ENCODE data around the gene MFN2.

MFN2 gene

GRCh38 chr1:11979028-11979850, 1.0 kb upstream of the MFN2 start:
- H3K9me3 ChIP-seq (ENCODE audit: control insufficient read depth, low read length): no peaks in the 10 kb centered on the region
- peaks cover 19% of the 10 kb centered on the region for H3K36me3 ChIP-seq (ENCODE audit: control insufficient read depth, insufficient read depth, low read length)
- peak overlapping the region; percentile 97 for H3K27ac ChIP-seq (ENCODE audit: insufficient read depth, low read length, poor library complexity, severe bottlenecking)
- no peaks in the 10 kb centered on the region for H3K27me3 ChIP-seq (replicated peaks; ENCODE audit: control insufficient read depth, insufficient read depth, low read length, poor library complexity, severe bottlenecking)
- H3K4me1 ChIP-seq (ENCODE audit: control insufficient read depth, insufficient read depth, low read length, poor library complexity, severe bottlenecking): peaks cover 8% of the 10 kb centered on the region
- peak overlapping the region; percentile 91 for H3K4me3 ChIP-seq (ENCODE audit: insufficient read depth, low read depth, low read length, poor library complexity, severe bottlenecking)
- no peak for DNase-seq

GRCh38 chr1:11980676-11980972, 380 bp downstream of the MFN2 start:
- peaks cover 8% of the 10 kb centered on the region for H3K4me1 ChIP-seq (ENCODE audit: control insufficient read depth, insufficient read depth, low read length, poor library complexity, severe bottlenecking)
- no peaks in the 10 kb centered on the region for H3K9me3 ChIP-seq (ENCODE audit: control insufficient read depth, low read length)
- H3K4me3 ChIP-seq (ENCODE audit: insufficient read depth, low read depth, low read length, poor library complexity, severe bottlenecking): peak overlapping the region; percentile 91
- DNase-seq: no peak
- H3K27me3 ChIP-seq (replicated peaks; ENCODE audit: control insufficient read depth, insufficient read depth, low read length, poor library complexity, severe bottlenecking): no peaks in the 10 kb centered on the region
- H3K27ac ChIP-seq (ENCODE audit: insufficient read depth, low read length, poor library complexity, severe bottlenecking): peak overlapping the region; percentile 97
- H3K36me3 ChIP-seq (ENCODE audit: control insufficient read depth, insufficient read depth, low read length): peaks cover 31% of the 10 kb centered on the region

DNA sequence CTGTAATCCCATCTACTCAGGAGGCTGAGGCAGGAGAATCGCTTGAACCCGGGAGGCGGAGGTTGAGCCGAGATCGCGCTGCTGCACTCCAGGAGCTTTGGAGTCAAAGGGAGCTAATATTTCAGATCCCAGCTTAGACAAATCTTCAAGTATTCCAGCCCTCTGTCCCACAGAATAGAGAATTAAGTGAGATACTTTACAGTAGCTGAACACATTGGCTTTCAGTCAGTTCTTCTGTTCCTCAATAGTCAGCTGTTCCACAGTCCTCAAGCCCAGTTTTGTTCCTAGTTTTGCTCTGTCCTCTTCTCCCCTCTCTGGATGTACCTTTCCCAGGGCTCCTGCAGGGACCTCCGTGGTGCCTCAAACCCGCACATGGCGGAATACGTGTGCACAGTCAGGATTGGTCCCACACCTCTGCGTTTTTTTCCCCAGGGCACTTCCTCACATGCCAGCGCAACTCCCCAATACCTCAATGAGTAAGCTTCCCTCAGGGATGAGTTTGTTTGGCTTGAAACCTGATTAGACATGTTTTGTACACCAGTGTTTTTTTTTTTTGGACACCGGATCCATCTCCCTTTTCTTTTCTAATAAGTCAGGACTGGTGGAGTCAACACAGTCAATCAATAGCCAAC, 1.2 kb downstream of the MFN2 start:
- Histone ChIP-seq H3K27me3 (replicated peaks; ENCODE audit: control insufficient read depth, insufficient read depth, low read length, poor library complexity, severe bottlenecking) (no peaks in the 10 kb centered on the region), H3K27ac (ENCODE audit: insufficient read depth, low read length, poor library complexity, severe bottlenecking) (no peak overlapping the region), H3K4me3 (ENCODE audit: insufficient read depth, low read depth, low read length, poor library complexity, severe bottlenecking) (no peak overlapping the region), H3K9me3 (ENCODE audit: control insufficient read depth, low read length) (no peaks in the 10 kb centered on the region), H3K4me1 (ENCODE audit: control insufficient read depth, insufficient read depth, low read length, poor library complexity, severe bottlenecking) (peaks cover 8% of the 10 kb centered on the region), H3K36me3 (ENCODE audit: control insufficient read depth, insufficient read depth, low read length) (peaks cover 38% of the 10 kb centered on the region)
- DNase-seq: no peak

DNA sequence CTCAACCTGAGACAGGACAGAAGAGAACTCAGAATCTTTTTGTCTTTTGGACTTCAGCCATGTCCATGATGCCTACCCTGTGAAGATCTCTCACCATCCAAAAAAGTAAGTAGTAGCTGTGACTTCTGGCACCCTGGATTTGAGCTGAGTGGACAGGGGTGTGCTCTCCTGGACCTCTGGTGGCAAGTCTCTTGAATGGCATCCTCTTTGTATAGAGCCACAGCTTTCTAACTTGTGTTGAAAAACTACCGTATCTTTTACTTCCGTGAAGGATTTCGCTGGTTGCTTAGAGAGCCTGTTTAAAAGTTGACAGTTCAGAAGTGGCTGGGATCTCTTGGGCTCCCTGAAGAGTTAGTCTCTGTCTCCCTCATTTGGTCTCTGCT, 1.8 kb downstream of the MFN2 start:
- H3K27ac ChIP-seq (ENCODE audit: insufficient read depth, low read length, poor library complexity, severe bottlenecking): no peak overlapping the region
- no peaks in the 10 kb centered on the region for H3K9me3 ChIP-seq (ENCODE audit: control insufficient read depth, low read length)
- no peak for DNase-seq
- no peaks in the 10 kb centered on the region for H3K27me3 ChIP-seq (replicated peaks; ENCODE audit: control insufficient read depth, insufficient read depth, low read length, poor library complexity, severe bottlenecking)
- H3K4me1 ChIP-seq (ENCODE audit: control insufficient read depth, insufficient read depth, low read length, poor library complexity, severe bottlenecking): peaks cover 8% of the 10 kb centered on the region
- H3K36me3 ChIP-seq (ENCODE audit: control insufficient read depth, insufficient read depth, low read length): peaks cover 38% of the 10 kb centered on the region
- no peak overlapping the region for H3K4me3 ChIP-seq (ENCODE audit: insufficient read depth, low read depth, low read length, poor library complexity, severe bottlenecking)

- H3K9me3 ChIP-seq (ENCODE audit: control insufficient read depth, low read length): no peaks in the 10 kb centered on the region
- H3K27ac ChIP-seq (ENCODE audit: insufficient read depth, low read length, poor library complexity, severe bottlenecking): no peak overlapping the region
- H3K4me1 ChIP-seq (ENCODE audit: control insufficient read depth, insufficient read depth, low read length, poor library complexity, severe bottlenecking): peaks cover 8% of the 10 kb centered on the region
- H3K36me3 ChIP-seq (ENCODE audit: control insufficient read depth, insufficient read depth, low read length): peaks cover 41% of the 10 kb centered on the region
- no peaks in the 10 kb centered on the region for H3K27me3 ChIP-seq (replicated peaks; ENCODE audit: control insufficient read depth, insufficient read depth, low read length, poor library complexity, severe bottlenecking)
- DNase-seq: no peak
- no peak overlapping the region for H3K4me3 ChIP-seq (ENCODE audit: insufficient read depth, low read depth, low read length, poor library complexity, severe bottlenecking)
Measured at GRCh38 chr1:11984121-11984520, 3.9 kb downstream of the MFN2 start.

DNA sequence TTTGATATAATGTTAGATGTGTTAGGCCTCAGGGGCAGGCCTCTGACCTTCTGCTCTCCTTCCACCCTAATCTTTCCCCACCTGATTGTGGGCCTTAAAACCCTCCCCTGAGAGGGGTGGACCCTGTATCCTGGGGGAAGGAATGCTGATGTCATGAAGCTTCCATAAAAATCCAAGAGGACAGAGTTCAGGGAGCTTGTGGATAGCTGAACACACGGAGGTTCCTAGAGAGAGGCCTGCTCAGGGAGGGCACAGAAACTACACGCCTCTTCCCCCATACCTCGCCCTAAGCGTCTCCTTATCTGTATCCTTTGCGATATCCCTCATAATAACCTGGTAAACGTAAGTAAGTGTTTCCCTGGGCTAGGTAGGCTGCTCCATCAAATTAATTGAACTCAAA, 4.3 kb downstream of the MFN2 start:
- no peak for DNase-seq
- Histone ChIP-seq H3K4me1 (ENCODE audit: control insufficient read depth, insufficient read depth, low read length, poor library complexity, severe bottlenecking) (peaks cover 8% of the 10 kb centered on the region), H3K9me3 (ENCODE audit: control insufficient read depth, low read length) (no peaks in the 10 kb centered on the region), H3K27ac (ENCODE audit: insufficient read depth, low read length, poor library complexity, severe bottlenecking) (no peak overlapping the region), H3K27me3 (replicated peaks; ENCODE audit: control insufficient read depth, insufficient read depth, low read length, poor library complexity, severe bottlenecking) (no peaks in the 10 kb centered on the region), H3K4me3 (ENCODE audit: insufficient read depth, low read depth, low read length, poor library complexity, severe bottlenecking) (no peak overlapping the region), H3K36me3 (ENCODE audit: control insufficient read depth, insufficient read depth, low read length) (peaks cover 45% of the 10 kb centered on the region)

- DNase-seq: no peak
- Histone ChIP-seq H3K36me3 (ENCODE audit: control insufficient read depth, insufficient read depth, low read length) (peaks cover 51% of the 10 kb centered on the region), H3K4me3 (ENCODE audit: insufficient read depth, low read depth, low read length, poor library complexity, severe bottlenecking) (no peak overlapping the region), H3K27ac (ENCODE audit: insufficient read depth, low read length, poor library complexity, severe bottlenecking) (no peak overlapping the region), H3K4me1 (ENCODE audit: control insufficient read depth, insufficient read depth, low read length, poor library complexity, severe bottlenecking) (peaks cover 8% of the 10 kb centered on the region), H3K9me3 (ENCODE audit: control insufficient read depth, low read length) (no peaks in the 10 kb centered on the region), H3K27me3 (replicated peaks; ENCODE audit: control insufficient read depth, insufficient read depth, low read length, poor library complexity, severe bottlenecking) (no peaks in the 10 kb centered on the region)
Measured at GRCh38 chr1:11985171-11985570, 4.9 kb downstream of the MFN2 start.

GRCh38 chr1:11985851-11986250, 5.6 kb downstream of the MFN2 start:
- no peak overlapping the region for H3K4me3 ChIP-seq (ENCODE audit: insufficient read depth, low read depth, low read length, poor library complexity, severe bottlenecking)
- no peak for DNase-seq
- peaks cover 58% of the 10 kb centered on the region for H3K36me3 ChIP-seq (ENCODE audit: control insufficient read depth, insufficient read depth, low read length)
- no peaks in the 10 kb centered on the region for H3K27me3 ChIP-seq (replicated peaks; ENCODE audit: control insufficient read depth, insufficient read depth, low read length, poor library complexity, severe bottlenecking)
- no peaks in the 10 kb centered on the region for H3K9me3 ChIP-seq (ENCODE audit: control insufficient read depth, low read length)
- H3K4me1 ChIP-seq (ENCODE audit: control insufficient read depth, insufficient read depth, low read length, poor library complexity, severe bottlenecking): peaks cover 4% of the 10 kb centered on the region
- no peak overlapping the region for H3K27ac ChIP-seq (ENCODE audit: insufficient read depth, low read length, poor library complexity, severe bottlenecking)

GRCh38 chr1:11989669-11990068, 9.4 kb downstream of the MFN2 start:
- no peak for DNase-seq
- Histone ChIP-seq H3K36me3 (ENCODE audit: control insufficient read depth, insufficient read depth, low read length) (peaks cover 60% of the 10 kb centered on the region), H3K4me1 (ENCODE audit: control insufficient read depth, insufficient read depth, low read length, poor library complexity, severe bottlenecking) (no peaks in the 10 kb centered on the region)

DNA sequence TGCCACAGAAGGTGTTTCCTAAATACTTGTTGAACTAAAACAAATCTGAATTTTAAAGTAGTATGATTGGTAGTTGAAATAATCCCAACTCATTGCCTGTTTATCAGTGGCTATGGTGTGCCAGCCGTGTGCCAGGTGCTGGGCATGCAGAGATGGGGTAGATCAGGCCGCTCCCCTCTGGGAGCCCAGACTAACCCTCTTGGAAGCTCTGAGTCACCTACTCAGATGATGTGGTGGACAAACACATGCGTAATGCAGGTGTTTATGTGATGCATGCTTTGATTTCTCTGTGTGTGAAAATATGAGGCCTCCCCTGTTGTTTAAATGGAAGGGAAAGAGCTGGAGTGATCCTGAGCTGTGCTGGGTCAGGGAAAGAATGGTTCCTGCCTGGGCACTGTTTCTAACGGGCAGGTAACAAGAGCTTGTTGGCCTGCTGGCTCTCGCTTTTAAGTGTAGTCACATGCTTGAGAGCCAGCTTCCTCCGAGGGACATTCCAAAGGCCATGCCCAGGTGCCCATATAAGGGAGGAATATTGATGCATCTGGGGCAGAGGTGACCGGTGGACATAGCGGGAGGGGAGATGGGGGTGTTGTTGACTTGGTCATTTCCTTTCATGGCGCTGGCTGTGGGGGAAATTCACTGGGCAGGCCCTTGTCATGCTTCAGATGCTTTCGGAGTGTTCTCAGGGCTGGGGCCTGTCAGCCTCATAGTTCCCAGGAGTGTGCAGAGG, 10.2 kb downstream of the MFN2 start:
- Histone ChIP-seq H3K9me3 (ENCODE audit: control insufficient read depth, low read length) (no peaks in the 10 kb centered on the region), H3K4me3 (ENCODE audit: insufficient read depth, low read depth, low read length, poor library complexity, severe bottlenecking) (no peak overlapping the region), H3K27ac (ENCODE audit: insufficient read depth, low read length, poor library complexity, severe bottlenecking) (no peak overlapping the region), H3K27me3 (replicated peaks; ENCODE audit: control insufficient read depth, insufficient read depth, low read length, poor library complexity, severe bottlenecking) (no peaks in the 10 kb centered on the region), H3K36me3 (ENCODE audit: control insufficient read depth, insufficient read depth, low read length) (peaks cover 60% of the 10 kb centered on the region), H3K4me1 (ENCODE audit: control insufficient read depth, insufficient read depth, low read length, poor library complexity, severe bottlenecking) (no peaks in the 10 kb centered on the region)
- no peak for DNase-seq

More at GRCh38 chr1:11989669-11990068, 9.4 kb downstream of the MFN2 start:
- Histone ChIP-seq H3K27me3 (replicated peaks; ENCODE audit: control insufficient read depth, insufficient read depth, low read length, poor library complexity, severe bottlenecking) (no peaks in the 10 kb centered on the region), H3K4me3 (ENCODE audit: insufficient read depth, low read depth, low read length, poor library complexity, severe bottlenecking) (no peak overlapping the region), H3K9me3 (ENCODE audit: control insufficient read depth, low read length) (no peaks in the 10 kb centered on the region), H3K27ac (ENCODE audit: insufficient read depth, low read length, poor library complexity, severe bottlenecking) (no peak overlapping the region)

All from effector memory CD4-positive, alpha-beta T cell (primary cell).